BLaER1 treated with 17β-estradiol and CSF1 and Interleukin-3, amounts not matched to agents 10 nM and 100 nM (cell line): ENCODE data around the gene DUS2.

Source experiments
- H3K27ac ChIP-seq, 11 experiments: shearing (Covaris generic); formaldehyde crosslinking; 2 replicates each; pipeline ENCODE4 v1.8.1; 2022
- H3K27me3 ChIP-seq, 11 experiments: shearing (Covaris generic); formaldehyde crosslinking; 2 replicates each; pipeline ENCODE4 v1.8.1; 2022
- H3K36me3 ChIP-seq, 11 experiments: shearing (Covaris generic); formaldehyde crosslinking; 2 replicates each; pipeline ENCODE4 v1.8.1; 2022
- H3K4me1 ChIP-seq, 10 experiments: shearing (Covaris generic); formaldehyde crosslinking; 2 replicates each; pipeline ENCODE4 v1.8.1; 2022
- H3K4me2 ChIP-seq, 11 experiments: shearing (Covaris generic); formaldehyde crosslinking; 2 replicates each; pipeline ENCODE4 v1.8.1; 2022
- H3K4me3 ChIP-seq, 10 experiments: shearing (Covaris generic); formaldehyde crosslinking; 2 replicates each; pipeline ENCODE4 v1.8.1; 2022
- H3K9ac ChIP-seq, 11 experiments: shearing (Covaris generic); formaldehyde crosslinking; 2 replicates each; pipeline ENCODE4 v1.8.1; 2022
- H3K9me3 ChIP-seq, 11 experiments: shearing (Covaris generic); formaldehyde crosslinking; replicated peaks in 1 of 11; 2 replicates each; pipeline ENCODE4 v1.8.1; 2022
- H4K20me1 ChIP-seq, 11 experiments: shearing (Covaris generic); formaldehyde crosslinking; 2 replicates each; pipeline ENCODE4 v1.8.1; 2022
- Cebpa-rat ChIP-seq, 11 experiments: shearing (Covaris generic); IDR thresholded peaks; 2 replicates each; pipeline ENCODE4 v1.8.1; 2022

DUS2 gene

GRCh38 chr16:68031951-68032350 is 8.9 kb downstream of the DUS2 start:
- Histone ChIP-seq H3K4me2 (no peak overlapping the region), H3K27ac (no peak overlapping the region), H4K20me1 (no peaks in the 10 kb centered on the region), H3K4me1 (peaks cover 0 to 3% (median 0%) of the 10 kb centered on the region in 10 experiments; a peak in 6 of 20 replicates), H3K4me3 (no peak overlapping the region), H3K27me3 (no peaks in the 10 kb centered on the region), H3K9me3 (no peaks in the 10 kb centered on the region), H3K9ac (no peak overlapping the region), H3K36me3 (peaks cover 37 to 69% (median 50%) of the 10 kb centered on the region in 11 experiments)
- TF ChIP-seq Cebpa-rat (IDR thresholded peaks at IDR 0.05), result no peak

GRCh38 chr16:68033101-68033500 is 10.0 kb downstream of the DUS2 start:
- no peaks in the 10 kb centered on the region for H3K27me3 ChIP-seq
- H3K36me3 ChIP-seq, result peaks cover 29 to 62% (median 42%) of the 10 kb centered on the region in 11 experiments
- H4K20me1 ChIP-seq, result no peaks in the 10 kb centered on the region
- no peak overlapping the region for H3K4me3 ChIP-seq
- H3K4me1 ChIP-seq, result peaks cover 0 to 14% (median 8%) of the 10 kb centered on the region in 10 experiments; a peak in 12 of 20 replicates
- no peaks in the 10 kb centered on the region for H3K9me3 ChIP-seq
- H3K27ac ChIP-seq, result no peak overlapping the region
- no peak overlapping the region for H3K9ac ChIP-seq
- no peak for TF ChIP-seq Cebpa-rat (IDR thresholded peaks at IDR 0.05)
- H3K4me2 ChIP-seq, result no peak overlapping the region

GRCh38 chr16:68035227-68035626 is 12.1 kb downstream of the DUS2 start:
- TF ChIP-seq Cebpa-rat (IDR thresholded peaks at IDR 0.05), result no peak
- peaks cover 0 to 34% (median 9%) of the 10 kb centered on the region in 10 experiments; a peak in 12 of 20 replicates for H3K4me1 ChIP-seq
- no peaks in the 10 kb centered on the region for H3K27me3 ChIP-seq
- no peak overlapping the region for H3K4me2 ChIP-seq
- no peaks in the 10 kb centered on the region for H3K9me3 ChIP-seq
- no peaks in the 10 kb centered on the region; a peak in 1 of 22 replicates for H4K20me1 ChIP-seq
- H3K27ac ChIP-seq, result no peak overlapping the region
- H3K9ac ChIP-seq, result no peak overlapping the region
- H3K4me3 ChIP-seq, result no peak overlapping the region
- peaks cover 23 to 62% (median 43%) of the 10 kb centered on the region in 11 experiments; a peak in 21 of 22 replicates for H3K36me3 ChIP-seq

GRCh38 chr16:68037841-68038597 is 14.9 kb downstream of the DUS2 start:
- Histone ChIP-seq H4K20me1 (no peaks in the 10 kb centered on the region; a peak in 2 of 22 replicates), H3K36me3 (peaks cover 6 to 65% (median 44%) of the 10 kb centered on the region in 11 experiments; a peak in 21 of 22 replicates), H3K4me1 (peaks cover 0 to 37% (median 9%) of the 10 kb centered on the region in 10 experiments; a peak in 12 of 20 replicates), H3K4me2 (peak overlapping the region in 5 of 11 experiments; percentile 38 to 81 (median 68); a peak in 9 of 22 replicates), H3K27me3 (no peaks in the 10 kb centered on the region), H3K9me3 (no peaks in the 10 kb centered on the region), H3K27ac (peak overlapping the region in 5 of 11 experiments; percentile 19 to 68 (median 59); a peak in 10 of 22 replicates), H3K9ac (peak overlapping the region in 4 of 11 experiments; percentile 3 to 47 (median 24); a peak in 4 of 22 replicates), H3K4me3 (peak overlapping the region in 1 of 10 experiments; percentile 12; a peak in 1 of 20 replicates)
- TF ChIP-seq Cebpa-rat (IDR thresholded peaks at IDR 0.05), result no peak

GRCh38 chr16:68040506-68041288 is 17.6 kb downstream of the DUS2 start:
- Histone ChIP-seq H3K4me1 (peaks cover 0 to 37% (median 9%) of the 10 kb centered on the region in 10 experiments; a peak in 12 of 20 replicates), H3K9me3 (no peaks in the 10 kb centered on the region), H3K27me3 (no peaks in the 10 kb centered on the region), H4K20me1 (peaks cover 0 to 5% (median 0%) of the 10 kb centered on the region in 11 experiments; a peak in 2 of 22 replicates), H3K27ac (no peak overlapping the region), H3K4me3 (no peak overlapping the region), H3K9ac (peak overlapping the region in 2 of 11 experiments; percentile 33 to 37; a peak in 1 of 22 replicates), H3K36me3 (peaks cover 16 to 91% (median 60%) of the 10 kb centered on the region in 11 experiments; a peak in 21 of 22 replicates), H3K4me2 (peak overlapping the region in 2 of 11 experiments; percentile 25 to 32; a peak in 1 of 22 replicates)
- no peak for TF ChIP-seq Cebpa-rat (IDR thresholded peaks at IDR 0.05)

- Histone ChIP-seq H3K27me3 (no peaks in the 10 kb centered on the region), H3K4me2 (no peak overlapping the region), H4K20me1 (peaks cover 0 to 5% (median 0%) of the 10 kb centered on the region in 11 experiments; a peak in 2 of 22 replicates), H3K4me1 (peaks cover 0 to 36% (median 9%) of the 10 kb centered on the region in 10 experiments; a peak in 12 of 20 replicates), H3K36me3 (peaks cover 22 to 92% (median 65%) of the 10 kb centered on the region in 11 experiments; a peak in 21 of 22 replicates), H3K4me3 (no peak overlapping the region), H3K9ac (no peak overlapping the region), H3K27ac (no peak overlapping the region), H3K9me3 (no peaks in the 10 kb centered on the region)
- no peak for TF ChIP-seq Cebpa-rat (IDR thresholded peaks at IDR 0.05)
These were observed 18.7 kb downstream of the DUS2 start for GRCh38 chr16:68041783-68042182.

- H3K9me3 ChIP-seq, result no peaks in the 10 kb centered on the region
- no peaks in the 10 kb centered on the region for H3K4me1 ChIP-seq
- peaks cover 0 to 5% (median 0%) of the 10 kb centered on the region in 11 experiments; a peak in 1 of 22 replicates for H4K20me1 ChIP-seq
- H3K36me3 ChIP-seq, result peaks cover 53 to 96% (median 77%) of the 10 kb centered on the region in 11 experiments
- TF ChIP-seq Cebpa-rat (IDR thresholded peaks at IDR 0.05), result no peak
- no peaks in the 10 kb centered on the region for H3K27me3 ChIP-seq
- no peak overlapping the region for H3K9ac ChIP-seq
- H3K27ac ChIP-seq, result no peak overlapping the region
- H3K4me2 ChIP-seq, result no peak overlapping the region
- H3K4me3 ChIP-seq, result no peak overlapping the region
These were observed 23.0 kb downstream of the DUS2 start for GRCh38 chr16:68046106-68046505.

- Histone ChIP-seq H3K4me1 (no peaks in the 10 kb centered on the region), H3K27me3 (no peaks in the 10 kb centered on the region), H3K9me3 (no peaks in the 10 kb centered on the region), H4K20me1 (peaks cover 0 to 5% (median 0%) of the 10 kb centered on the region in 11 experiments; a peak in 1 of 22 replicates), H3K36me3 (peaks cover 57 to 96% (median 78%) of the 10 kb centered on the region in 11 experiments), H3K4me2 (no peak overlapping the region), H3K4me3 (no peak overlapping the region), H3K27ac (no peak overlapping the region), H3K9ac (no peak overlapping the region)
- TF ChIP-seq Cebpa-rat (IDR thresholded peaks at IDR 0.05), result no peak
These were observed 24.9 kb downstream of the DUS2 start for GRCh38 chr16:68047987-68048386.
